ENCODE data around the gene RASD1.

GRCh38 chr17:17542906-17543635, 46.9 kb upstream of the RASD1 start:
- TF ChIP-seq CTCF (IDR thresholded peaks at IDR 0.05; ENCODE audit: low read length): no peak
- no peak for TF ChIP-seq EZH2phosphoT487 (IDR thresholded peaks at IDR 0.05; ENCODE audit: low read length)
- TF ChIP-seq EZH2 (optimal IDR thresholded peaks at IDR 0.05; ENCODE audit: low read depth, low read length): no peak

All from MM.1S (cell line).